Neural cell (in vitro differentiated cells): Measurements from ENCODE around the gene MAP7D2. TPM values are rescaled to one million over a fixed set of nuclear protein-coding genes. Genes with fewer than 3 reads are reported as not detected.

ENCODE experiments used
- H2AFZ ChIP-seq: fragments of 200-600, 300-800 bp; sonication (generic), shearing (Covaris generic); 2 replicates; pipeline ENCODE4 v1.6.0; 2014; ENCODE audit warnings: low read depth, mild to moderate bottlenecking, antibody characterized with exemption, low read length, moderate library complexity
- H3F3A ChIP-seq: fragments of 200-600 bp; shearing (Covaris generic); 2 replicates; pipeline ENCODE4 v1.6.1; 2016; ENCODE audit warnings: mild to moderate bottlenecking, moderate library complexity, mixed read lengths, antibody characterized with exemption, low read length; ENCODE audit not compliant: insufficient read depth, poor library complexity, severe bottlenecking
- H3K27ac ChIP-seq: fragments of 200-600, 300-800 bp; sonication (generic), shearing (Covaris generic); 2 replicates; pipeline ENCODE4 v1.5.1; 2014; ENCODE audit warnings: mild to moderate bottlenecking, low read length, moderate library complexity
- H3K27me3 ChIP-seq: fragments of 300-800, 200-600 bp; sonication (generic), shearing (Covaris generic); 2 replicates; pipeline ENCODE4 v1.6.0; 2014; ENCODE audit warnings: mild to moderate bottlenecking, low read depth, low read length, moderate library complexity; ENCODE audit not compliant: insufficient read depth
- H3K36me3 ChIP-seq: fragments of 300-800, 200-600 bp; sonication (generic), shearing (Covaris generic); 2 replicates; pipeline ENCODE4 v1.5.1; 2014; ENCODE audit warnings: mild to moderate bottlenecking, antibody characterized with exemption, low read length, moderate library complexity; ENCODE audit not compliant: insufficient read depth
- H3K4me2 ChIP-seq: fragments of 300-800, 200-600 bp; sonication (generic), shearing (Covaris generic); 2 replicates; pipeline ENCODE4 v1.6.0; 2014; ENCODE audit warnings: mild to moderate bottlenecking, low read length
- H3K4me3 ChIP-seq: fragments of 300-800, 200-600 bp; sonication (generic), shearing (Covaris generic); 2 replicates; pipeline ENCODE4 v1.5.1; 2014; ENCODE audit warnings: mild to moderate bottlenecking, low read length, moderate library complexity
- H3K79me2 ChIP-seq: fragments of 200-600 bp; shearing (Covaris generic); replicated peaks from 2 replicates; pipeline ENCODE4 v1.6.0; 2014; ENCODE audit warnings: mild to moderate bottlenecking, low read length, moderate library complexity; ENCODE audit not compliant: insufficient read depth
- H3K9ac ChIP-seq: fragments of 300-800, 200-600 bp; sonication (generic), shearing (Covaris generic); 2 replicates; pipeline ENCODE4 v1.6.1; 2016; ENCODE audit warnings: mild to moderate bottlenecking, low read length, mixed read lengths
- H3K9me2 ChIP-seq: fragments of 200-600 bp; shearing (Covaris generic); 2 replicates; pipeline ENCODE4 v1.6.1; 2016; ENCODE audit warnings: mild to moderate bottlenecking, low read length, mixed read lengths; ENCODE audit not compliant: insufficient read depth
- H3K9me3 ChIP-seq: fragments of 200-600, 300-800 bp; sonication (generic), shearing (Covaris generic); 2 replicates; pipeline ENCODE4 v1.6.1; 2016; ENCODE audit warnings: mild to moderate bottlenecking, mixed run types, low read length, moderate library complexity, mixed read lengths
- H4K20me1 ChIP-seq: fragments of 200-600 bp; shearing (Covaris generic); 2 replicates; pipeline ENCODE4 v1.6.1; 2016; ENCODE audit warnings: mild to moderate bottlenecking, mixed run types; ENCODE audit not compliant: insufficient read depth
- EP300 ChIP-seq: fragments of 450-650 bp; conservative IDR thresholded peaks from 2 replicates; pipeline ENCODE4 v1.6.1; 2014; ENCODE audit warnings: antibody characterized with exemption, mild to moderate bottlenecking, moderate library complexity; ENCODE audit not compliant: poor library complexity, severe bottlenecking
- EZH2 ChIP-seq: fragments of 200-600, 300-800 bp; shearing (Covaris generic), sonication (generic); IDR thresholded peaks from 2 replicates; pipeline ENCODE4 v1.6.1; 2014; ENCODE audit warnings: antibody characterized with exemption, low read length, borderline replicate concordance, mild to moderate bottlenecking; ENCODE audit not compliant: insufficient read depth, poor library complexity, severe bottlenecking
- MXI1 ChIP-seq: fragments of 450-650 bp; conservative IDR thresholded peaks from 2 replicates; pipeline ENCODE4 v1.6.1; 2014; ENCODE audit warnings: antibody characterized with exemption, mild to moderate bottlenecking; ENCODE audit not compliant: poor library complexity, severe bottlenecking
- POLR2AphosphoS5 ChIP-seq: IDR thresholded peaks from 2 replicates; pipeline ENCODE4 v1.6.1; 2012
- RAD21 ChIP-seq: fragments of 450-650 bp; conservative IDR thresholded peaks from 2 replicates; pipeline ENCODE4 v1.6.1; 2014; ENCODE audit warnings: antibody characterized with exemption, mild to moderate bottlenecking, moderate library complexity
- SMC3 ChIP-seq: fragments of 450-650 bp; conservative IDR thresholded peaks from 2 replicates; pipeline ENCODE4 v1.6.1; 2014; ENCODE audit warnings: antibody characterized with exemption, mild to moderate bottlenecking, moderate library complexity; ENCODE audit not compliant: poor library complexity
- TAF1 ChIP-seq: IDR thresholded peaks from 2 replicates; pipeline ENCODE4 v1.6.1; 2012; ENCODE audit warnings: low read depth
- polyA plus RNA-seq: library from polyadenylated mRNA; depleted of rRNA; stranded (reverse); fragments of >200 nt; gene quantifications from 2 replicates; pipeline ENCODE4 v1.2.3, GENCODE V29; 2014
- TF ChIP-seq, protein P1 (sequence below): IDR thresholded peaks from 2 replicates; pipeline ENCODE4 v1.6.1; 2012; ENCODE audit warnings: borderline replicate concordance
- TF ChIP-seq, protein P2 (sequence below): fragments of 450-650 bp; IDR thresholded peaks from 2 replicates; pipeline ENCODE4 v1.5.1; 2014; ENCODE audit warnings: antibody characterized with exemption, mild to moderate bottlenecking, moderate library complexity; ENCODE audit not compliant: poor library complexity, severe bottlenecking

MAP7D2 gene
- polyA plus RNA-seq, 1 donor from 2014 or later: 6.4 TPM

DNA sequence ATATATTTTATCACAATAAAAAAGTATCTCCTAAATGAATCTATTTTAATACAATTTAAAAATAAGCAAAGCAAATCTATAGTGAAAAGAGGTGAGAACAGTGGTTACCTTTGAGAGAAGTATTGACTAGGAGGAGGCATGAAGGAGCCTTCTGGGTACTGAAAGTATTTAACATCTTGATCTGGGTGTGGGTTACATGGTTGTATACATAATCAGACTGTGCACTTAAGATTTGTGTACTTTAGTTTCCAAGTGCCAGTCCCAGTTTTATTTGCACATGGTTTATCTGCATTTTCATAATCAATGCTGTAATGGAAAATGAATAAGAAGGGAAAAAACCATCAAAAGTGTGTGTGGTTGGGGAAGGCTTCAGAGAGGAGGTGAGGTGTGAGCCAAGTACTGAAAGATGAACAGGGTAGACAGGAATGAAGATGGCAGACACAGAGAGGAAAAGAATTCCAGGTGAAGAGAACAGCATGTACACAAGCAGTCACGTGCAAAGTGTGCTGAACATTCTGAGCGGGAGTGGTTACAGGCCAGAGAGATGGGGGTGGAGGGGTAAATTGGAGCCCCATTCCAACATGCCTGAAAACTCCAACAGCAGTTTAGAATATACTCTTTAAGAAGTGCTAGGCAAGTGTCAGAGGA is 14.6 kb downstream of the MAP7D2 start:
- Histone ChIP-seq H4K20me1 (no peaks in the 10 kb centered on the region), H3K27me3 (no peaks in the 10 kb centered on the region), H3K4me2 (no peak overlapping the region), H3F3A (no peaks in the 10 kb centered on the region), H3K9me3 (no peaks in the 10 kb centered on the region), H3K4me3 (no peak overlapping the region), H3K79me2 (no peaks in the 10 kb centered on the region), H3K9me2 (no peaks in the 10 kb centered on the region), H2AFZ (no peak overlapping the region), H3K9ac (no peak overlapping the region), H3K36me3 (no peaks in the 10 kb centered on the region), H3K27ac (no peak overlapping the region)
- TF ChIP-seq MXI1 (no peak), SMC3 (no peak), EP300 (no peak), RAD21 (no peak), POLR2AphosphoS5 (no peak), TAF1 (no peak), EZH2 (no peak)
- TF ChIP-seq, protein P1, sequence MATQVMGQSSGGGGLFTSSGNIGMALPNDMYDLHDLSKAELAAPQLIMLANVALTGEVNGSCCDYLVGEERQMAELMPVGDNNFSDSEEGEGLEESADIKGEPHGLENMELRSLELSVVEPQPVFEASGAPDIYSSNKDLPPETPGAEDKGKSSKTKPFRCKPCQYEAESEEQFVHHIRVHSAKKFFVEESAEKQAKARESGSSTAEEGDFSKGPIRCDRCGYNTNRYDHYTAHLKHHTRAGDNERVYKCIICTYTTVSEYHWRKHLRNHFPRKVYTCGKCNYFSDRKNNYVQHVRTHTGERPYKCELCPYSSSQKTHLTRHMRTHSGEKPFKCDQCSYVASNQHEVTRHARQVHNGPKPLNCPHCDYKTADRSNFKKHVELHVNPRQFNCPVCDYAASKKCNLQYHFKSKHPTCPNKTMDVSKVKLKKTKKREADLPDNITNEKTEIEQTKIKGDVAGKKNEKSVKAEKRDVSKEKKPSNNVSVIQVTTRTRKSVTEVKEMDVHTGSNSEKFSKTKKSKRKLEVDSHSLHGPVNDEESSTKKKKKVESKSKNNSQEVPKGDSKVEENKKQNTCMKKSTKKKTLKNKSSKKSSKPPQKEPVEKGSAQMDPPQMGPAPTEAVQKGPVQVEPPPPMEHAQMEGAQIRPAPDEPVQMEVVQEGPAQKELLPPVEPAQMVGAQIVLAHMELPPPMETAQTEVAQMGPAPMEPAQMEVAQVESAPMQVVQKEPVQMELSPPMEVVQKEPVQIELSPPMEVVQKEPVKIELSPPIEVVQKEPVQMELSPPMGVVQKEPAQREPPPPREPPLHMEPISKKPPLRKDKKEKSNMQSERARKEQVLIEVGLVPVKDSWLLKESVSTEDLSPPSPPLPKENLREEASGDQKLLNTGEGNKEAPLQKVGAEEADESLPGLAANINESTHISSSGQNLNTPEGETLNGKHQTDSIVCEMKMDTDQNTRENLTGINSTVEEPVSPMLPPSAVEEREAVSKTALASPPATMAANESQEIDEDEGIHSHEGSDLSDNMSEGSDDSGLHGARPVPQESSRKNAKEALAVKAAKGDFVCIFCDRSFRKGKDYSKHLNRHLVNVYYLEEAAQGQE: no peak
- TF ChIP-seq, protein P2, sequence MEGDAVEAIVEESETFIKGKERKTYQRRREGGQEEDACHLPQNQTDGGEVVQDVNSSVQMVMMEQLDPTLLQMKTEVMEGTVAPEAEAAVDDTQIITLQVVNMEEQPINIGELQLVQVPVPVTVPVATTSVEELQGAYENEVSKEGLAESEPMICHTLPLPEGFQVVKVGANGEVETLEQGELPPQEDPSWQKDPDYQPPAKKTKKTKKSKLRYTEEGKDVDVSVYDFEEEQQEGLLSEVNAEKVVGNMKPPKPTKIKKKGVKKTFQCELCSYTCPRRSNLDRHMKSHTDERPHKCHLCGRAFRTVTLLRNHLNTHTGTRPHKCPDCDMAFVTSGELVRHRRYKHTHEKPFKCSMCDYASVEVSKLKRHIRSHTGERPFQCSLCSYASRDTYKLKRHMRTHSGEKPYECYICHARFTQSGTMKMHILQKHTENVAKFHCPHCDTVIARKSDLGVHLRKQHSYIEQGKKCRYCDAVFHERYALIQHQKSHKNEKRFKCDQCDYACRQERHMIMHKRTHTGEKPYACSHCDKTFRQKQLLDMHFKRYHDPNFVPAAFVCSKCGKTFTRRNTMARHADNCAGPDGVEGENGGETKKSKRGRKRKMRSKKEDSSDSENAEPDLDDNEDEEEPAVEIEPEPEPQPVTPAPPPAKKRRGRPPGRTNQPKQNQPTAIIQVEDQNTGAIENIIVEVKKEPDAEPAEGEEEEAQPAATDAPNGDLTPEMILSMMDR: no peak

DNA sequence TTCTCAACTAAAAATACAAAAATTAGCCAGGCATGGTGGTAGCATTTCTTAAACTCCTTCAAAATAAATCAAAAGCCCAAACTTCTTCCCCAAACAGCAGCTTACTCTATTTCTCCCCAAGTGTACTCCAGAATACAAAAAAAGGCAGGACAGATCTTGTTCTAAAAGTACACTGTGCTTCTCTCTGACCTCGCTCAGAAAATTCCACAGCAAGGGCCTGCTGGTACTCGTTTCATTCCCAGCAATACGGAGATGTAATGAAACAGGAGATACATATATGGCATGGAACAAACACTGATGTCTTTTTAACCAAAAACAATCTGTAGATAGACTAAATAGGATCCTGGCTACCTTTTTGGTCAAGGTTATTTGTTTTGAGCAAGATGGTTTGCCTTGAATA is 25.2 kb downstream of the MAP7D2 start:
- TF ChIP-seq EZH2 (no peak), TAF1 (no peak)
- H3K27me3 ChIP-seq: no peaks in the 10 kb centered on the region

More for the DNA sequence above, 25.2 kb downstream of the MAP7D2 start:
- Histone ChIP-seq H3F3A (no peaks in the 10 kb centered on the region), H3K9me2 (no peaks in the 10 kb centered on the region), H2AFZ (no peak overlapping the region), H3K79me2 (no peaks in the 10 kb centered on the region), H3K4me2 (no peak overlapping the region), H4K20me1 (no peaks in the 10 kb centered on the region), H3K9me3 (no peaks in the 10 kb centered on the region), H3K36me3 (no peaks in the 10 kb centered on the region), H3K9ac (no peak overlapping the region), H3K4me3 (no peak overlapping the region), H3K27ac (no peak overlapping the region)
